Measurements from ENCODE around the gene SBNO1.
"Not testable (repeated sequence)": the region's sequence is repeated elsewhere in the genome, so short reads cannot be mapped to it uniquely, and the experiment has no call there.

The SBNO1 gene

GRCh38 chr12:123248996-123249741 lies 115.5 kb downstream of the SBNO1 start:
- DNase-seq (ENCODE audit: low read depth), result not testable (repeated sequence)

- not testable (repeated sequence) for DNase-seq (ENCODE audit: low read depth)
Measured at GRCh38 chr12:123248129-123248528, 116.5 kb downstream of the SBNO1 start.

- DNase-seq (ENCODE audit: low read depth), result no peak
Measured at GRCh38 chr12:123245678-123246077, 119.0 kb downstream of the SBNO1 start.

GRCh38 chr12:123243671-123244262 lies 120.9 kb downstream of the SBNO1 start:
- no peak for DNase-seq (ENCODE audit: low read depth)

- DNase-seq (ENCODE audit: low read depth), result no peak
Measured at GRCh38 chr12:123242116-123242904, 122.3 kb downstream of the SBNO1 start.
